LNCaP clone FGC (cell line): ENCODE data around the gene SPOUT1.
"Not testable (repeated sequence)": the region's sequence is repeated elsewhere in the genome, so short reads cannot be mapped to it uniquely, and the experiment has no call there.

Experiments
- DNase-seq: peaks from one replicate; pipeline ENCODE4 v3.0.0-alpha.2; 2011; ENCODE audit warnings: low read depth
- H3K4me3 ChIP-seq: 2 replicates; pipeline ENCODE4 v1.5.1; 2011; ENCODE audit warnings: mild to moderate bottlenecking, low read depth, low read length, control low read depth
- TF ChIP-seq, protein P1 (sequence below): IDR thresholded peaks from 2 replicates; pipeline ENCODE4 v1.5.1; 2012; ENCODE audit warnings: mild to moderate bottlenecking; ENCODE audit not compliant: control insufficient read depth, insufficient read depth; ENCODE audit errors: extremely low read depth

The SPOUT1 gene

DNA sequence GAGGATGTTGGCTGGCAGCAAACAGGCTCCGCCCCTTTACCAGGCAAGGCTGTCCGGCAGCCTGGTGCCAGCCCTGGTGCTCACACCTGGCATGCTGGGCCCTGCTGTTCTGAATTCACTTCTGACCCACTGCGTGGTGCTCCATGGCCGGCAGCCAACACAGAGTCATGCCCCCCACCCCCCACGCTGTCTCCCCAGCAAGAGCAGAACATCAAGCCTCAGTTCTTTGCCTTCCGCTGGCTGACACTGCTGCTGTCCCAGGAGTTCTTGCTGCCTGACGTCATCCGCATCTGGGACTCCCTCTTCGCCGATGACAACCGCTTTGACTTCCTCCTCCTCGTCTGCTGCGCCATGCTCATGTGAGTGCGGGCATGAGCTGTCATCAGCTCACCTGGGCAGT, 23.9 kb downstream of the SPOUT1 start:
- TF ChIP-seq, protein P1, sequence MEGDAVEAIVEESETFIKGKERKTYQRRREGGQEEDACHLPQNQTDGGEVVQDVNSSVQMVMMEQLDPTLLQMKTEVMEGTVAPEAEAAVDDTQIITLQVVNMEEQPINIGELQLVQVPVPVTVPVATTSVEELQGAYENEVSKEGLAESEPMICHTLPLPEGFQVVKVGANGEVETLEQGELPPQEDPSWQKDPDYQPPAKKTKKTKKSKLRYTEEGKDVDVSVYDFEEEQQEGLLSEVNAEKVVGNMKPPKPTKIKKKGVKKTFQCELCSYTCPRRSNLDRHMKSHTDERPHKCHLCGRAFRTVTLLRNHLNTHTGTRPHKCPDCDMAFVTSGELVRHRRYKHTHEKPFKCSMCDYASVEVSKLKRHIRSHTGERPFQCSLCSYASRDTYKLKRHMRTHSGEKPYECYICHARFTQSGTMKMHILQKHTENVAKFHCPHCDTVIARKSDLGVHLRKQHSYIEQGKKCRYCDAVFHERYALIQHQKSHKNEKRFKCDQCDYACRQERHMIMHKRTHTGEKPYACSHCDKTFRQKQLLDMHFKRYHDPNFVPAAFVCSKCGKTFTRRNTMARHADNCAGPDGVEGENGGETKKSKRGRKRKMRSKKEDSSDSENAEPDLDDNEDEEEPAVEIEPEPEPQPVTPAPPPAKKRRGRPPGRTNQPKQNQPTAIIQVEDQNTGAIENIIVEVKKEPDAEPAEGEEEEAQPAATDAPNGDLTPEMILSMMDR, result no peak
- DNase-seq, result no peak

DNA sequence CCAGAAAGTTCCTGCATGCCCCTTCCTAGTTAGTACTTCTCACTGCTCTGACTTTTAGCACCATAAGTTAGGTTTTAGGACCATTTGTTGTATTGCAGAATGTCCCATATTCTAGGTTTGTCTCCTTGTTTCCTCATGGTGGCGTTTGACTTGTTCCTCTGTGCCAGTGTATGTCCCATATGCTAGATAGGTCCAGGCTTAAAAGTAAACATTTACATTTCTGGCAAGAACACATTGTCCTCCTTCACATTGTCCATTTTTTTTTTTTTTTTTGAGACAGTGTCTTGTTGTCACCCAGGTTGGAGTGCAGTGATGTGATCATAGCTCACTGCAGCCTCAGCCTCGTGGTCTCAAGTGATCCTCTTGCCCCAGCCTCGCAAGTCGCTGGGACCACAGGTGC, 27.1 kb downstream of the SPOUT1 start:
- TF ChIP-seq, protein P1, result no peak
- H3K4me3 ChIP-seq, result no peak overlapping the region
- DNase-seq, result peak; percentile 60

More for the DNA sequence above, 23.9 kb downstream of the SPOUT1 start:
- no peak overlapping the region for H3K4me3 ChIP-seq

DNA sequence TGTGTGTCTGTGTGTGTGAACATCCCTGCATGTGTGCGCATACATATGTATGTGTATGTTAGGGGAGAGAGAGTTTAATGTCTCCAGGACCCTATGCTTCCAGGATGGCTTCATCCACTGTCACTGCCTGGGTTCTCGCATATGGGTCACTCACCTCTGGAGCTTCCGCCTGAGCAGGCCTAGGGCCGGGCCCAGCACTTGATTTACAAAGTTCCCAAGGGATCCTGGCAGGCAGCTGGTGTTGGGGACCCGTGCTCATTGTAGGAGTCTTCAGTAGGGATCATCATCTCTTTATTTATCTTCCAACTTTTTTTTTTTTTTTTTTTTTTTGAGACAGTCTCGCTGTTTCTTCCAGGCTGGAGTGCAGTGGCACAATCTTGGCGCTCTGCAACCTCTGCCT, 29.5 kb downstream of the SPOUT1 start:
- no peak overlapping the region for H3K4me3 ChIP-seq
- TF ChIP-seq, protein P1, result no peak
- no peak for DNase-seq

DNA sequence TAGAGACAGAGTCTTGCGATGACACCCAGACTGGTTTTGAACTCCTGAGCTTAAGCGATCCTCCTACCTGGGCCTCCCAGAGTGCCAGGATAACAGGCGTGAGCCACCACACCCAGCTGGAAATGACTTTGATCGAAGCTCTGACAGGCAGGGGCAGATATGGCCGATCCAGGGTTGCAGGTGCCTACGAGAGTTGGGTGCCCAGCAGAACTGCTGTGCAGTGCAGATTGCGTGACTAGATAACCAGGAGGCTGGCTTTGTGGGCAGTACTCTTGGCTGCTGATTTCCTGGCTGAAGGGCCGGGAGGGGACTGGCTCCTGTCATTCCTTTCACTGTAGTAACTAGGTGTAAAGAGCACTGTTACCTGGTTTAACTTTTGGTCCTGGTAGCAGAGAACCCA, 30.7 kb downstream of the SPOUT1 start:
- TF ChIP-seq, protein P1, result no peak
- H3K4me3 ChIP-seq, result no peak overlapping the region
- peak; percentile 23 for DNase-seq

DNA sequence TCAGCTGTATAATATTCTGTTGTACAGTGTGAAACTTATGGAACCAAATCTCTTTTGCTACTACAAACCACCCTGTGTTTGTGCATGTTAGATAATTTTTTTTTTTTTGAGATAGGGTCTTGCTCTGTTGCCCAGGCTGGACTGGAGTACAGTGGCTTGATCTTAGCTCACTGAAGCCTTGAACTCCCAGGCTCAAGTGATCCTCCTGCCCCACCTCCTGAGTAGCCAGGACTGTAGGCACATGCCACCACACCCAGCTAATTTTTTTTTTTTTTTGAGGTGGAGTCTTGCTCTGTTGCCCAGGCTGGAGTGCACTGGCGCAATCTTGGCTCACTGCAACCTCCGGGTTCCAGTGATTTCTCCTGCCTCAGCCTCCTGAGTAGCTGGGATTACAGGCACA, 34.6 kb downstream of the SPOUT1 start:
- not testable (repeated sequence) for DNase-seq, H3K4me3 ChIP-seq

DNA sequence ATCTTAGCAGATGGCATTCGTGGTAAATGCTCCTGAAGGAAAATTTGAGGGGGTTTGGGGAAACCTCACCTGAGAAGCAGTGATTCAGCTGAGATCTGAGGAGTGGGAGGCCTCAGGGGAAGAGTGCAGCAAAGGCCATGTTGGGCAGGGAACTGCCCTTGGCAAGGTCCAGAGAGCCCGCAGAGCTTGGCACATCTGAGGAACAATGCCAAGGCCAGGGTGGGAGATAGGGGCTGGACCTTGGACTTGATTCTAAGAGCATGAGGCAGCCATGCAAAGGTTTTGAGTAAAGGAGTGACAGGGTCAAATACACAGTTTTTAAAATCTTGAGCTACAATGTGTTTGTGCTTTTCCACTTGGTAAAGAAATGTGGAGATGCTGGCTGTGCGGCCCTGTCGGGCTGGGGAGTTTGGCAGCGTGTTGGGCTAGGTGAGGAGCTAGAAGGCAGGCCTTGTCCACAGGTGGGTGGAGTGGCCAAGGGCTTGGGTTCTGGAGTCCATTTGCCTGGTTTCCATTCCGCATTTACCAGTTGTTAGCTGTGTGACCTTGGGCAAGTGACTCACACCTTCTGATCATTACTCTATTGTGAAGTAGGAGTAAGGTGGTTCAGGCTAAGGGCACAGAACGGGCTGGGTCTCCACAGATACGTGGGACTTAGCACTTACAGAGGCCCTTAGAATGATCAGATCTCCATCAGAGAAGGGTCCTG, 36.5 kb downstream of the SPOUT1 start:
- no peak overlapping the region for H3K4me3 ChIP-seq
- no peak for DNase-seq
- TF ChIP-seq, protein P1, result no peak

DNA sequence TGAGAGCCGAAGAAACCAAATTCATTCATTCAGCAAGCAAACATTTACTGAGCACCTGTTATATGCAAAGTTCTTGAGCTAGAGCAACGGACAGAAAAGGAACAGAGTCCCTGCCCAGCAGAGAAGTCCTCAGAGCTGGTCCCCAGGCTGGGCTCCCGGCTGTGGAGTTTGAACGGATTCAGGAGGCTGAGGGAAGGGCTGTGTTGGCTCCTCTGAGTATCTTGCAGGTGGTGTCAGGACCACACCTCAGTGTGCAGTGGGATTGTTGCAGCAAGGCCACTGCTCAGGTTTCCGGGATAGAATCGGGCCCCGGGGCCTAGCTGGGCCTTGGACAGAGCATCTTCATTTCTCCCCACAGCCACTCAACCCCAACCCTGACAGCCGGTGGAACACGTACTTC, 37.5 kb downstream of the SPOUT1 start:
- DNase-seq, result no peak
- TF ChIP-seq, protein P1, result no peak
- no peak overlapping the region for H3K4me3 ChIP-seq
